ENCODE data around the gene VAV2.

GRCh38 chr9:133997584-133997983, 5.5 kb upstream of the VAV2 start:
- TF ChIP-seq CTCF (IDR thresholded peaks at IDR 0.05) (no peak), POLR2A (IDR thresholded peaks at IDR 0.05) (no peak), POLR2AphosphoS5 (IDR thresholded peaks at IDR 0.05) (no peak)

Data from breast epithelium (tissue), 3 donors.